Fibroblast of pulmonary artery (primary cell): ENCODE results near the gene TRAM2.

ENCODE experiments used
- DNase-seq: peaks from one replicate; pipeline ENCODE4 v3.0.0-alpha.2; 2010; ENCODE audit warnings: low read depth
- H3K4me3 ChIP-seq: replicated peaks from 2 replicates; pipeline ENCODE4 v1.5.1; 2011; ENCODE audit warnings: low read depth, mild to moderate bottlenecking, control low read depth, low read length, moderate library complexity
- CTCF ChIP-seq: IDR thresholded peaks from 2 replicates; pipeline ENCODE4 v1.5.1; 2011; ENCODE audit warnings: mild to moderate bottlenecking, control low read depth, low read length, inconsistent platforms; ENCODE audit errors: missing control alignments

The TRAM2 gene

GRCh38 chr6:52503851-52504781, 72.7 kb downstream of the TRAM2 start:
- no peak for TF ChIP-seq CTCF
- no peak overlapping the region for H3K4me3 ChIP-seq
- peak; percentile 69 for DNase-seq

GRCh38 chr6:52503323-52503747, 73.5 kb downstream of the TRAM2 start:
- no peak for DNase-seq
- no peak for TF ChIP-seq CTCF
- H3K4me3 ChIP-seq = no peak overlapping the region

- DNase-seq = no peak
- H3K4me3 ChIP-seq = no peak overlapping the region
- TF ChIP-seq CTCF = no peak
Observed at GRCh38 chr6:52502306-52503029, 74.4 kb downstream of the TRAM2 start.

GRCh38 chr6:52500238-52501129, 76.4 kb downstream of the TRAM2 start:
- DNase-seq = no peak
- H3K4me3 ChIP-seq = no peak overlapping the region
- TF ChIP-seq CTCF = no peak

GRCh38 chr6:52499681-52500236, 77.1 kb downstream of the TRAM2 start:
- TF ChIP-seq CTCF = no peak
- DNase-seq = no peak
- H3K4me3 ChIP-seq = no peak overlapping the region

- DNase-seq = peak; percentile 68
- TF ChIP-seq CTCF = no peak
- no peak overlapping the region for H3K4me3 ChIP-seq
Observed at GRCh38 chr6:52499026-52499425, 77.8 kb downstream of the TRAM2 start.
